GM20431 (cell line): ENCODE data around the gene ENTPD1.
"Not testable (repeated sequence)": the region's sequence is repeated elsewhere in the genome, so short reads cannot be mapped to it uniquely, and the experiment has no call there.

Source experiments
- in situ Hi-C: fragments of 300-500 bp; cut with MseI, MboI; formaldehyde crosslinking; loops from one replicate; pipeline ENCODE4 v1.15.0; 2020; ENCODE audit warnings: low sequenced_read_pairs; ENCODE audit not compliant: unreplicated experiment

ENTPD1 gene, protein sequence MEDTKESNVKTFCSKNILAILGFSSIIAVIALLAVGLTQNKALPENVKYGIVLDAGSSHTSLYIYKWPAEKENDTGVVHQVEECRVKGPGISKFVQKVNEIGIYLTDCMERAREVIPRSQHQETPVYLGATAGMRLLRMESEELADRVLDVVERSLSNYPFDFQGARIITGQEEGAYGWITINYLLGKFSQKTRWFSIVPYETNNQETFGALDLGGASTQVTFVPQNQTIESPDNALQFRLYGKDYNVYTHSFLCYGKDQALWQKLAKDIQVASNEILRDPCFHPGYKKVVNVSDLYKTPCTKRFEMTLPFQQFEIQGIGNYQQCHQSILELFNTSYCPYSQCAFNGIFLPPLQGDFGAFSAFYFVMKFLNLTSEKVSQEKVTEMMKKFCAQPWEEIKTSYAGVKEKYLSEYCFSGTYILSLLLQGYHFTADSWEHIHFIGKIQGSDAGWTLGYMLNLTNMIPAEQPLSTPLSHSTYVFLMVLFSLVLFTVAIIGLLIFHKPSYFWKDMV

DNA sequence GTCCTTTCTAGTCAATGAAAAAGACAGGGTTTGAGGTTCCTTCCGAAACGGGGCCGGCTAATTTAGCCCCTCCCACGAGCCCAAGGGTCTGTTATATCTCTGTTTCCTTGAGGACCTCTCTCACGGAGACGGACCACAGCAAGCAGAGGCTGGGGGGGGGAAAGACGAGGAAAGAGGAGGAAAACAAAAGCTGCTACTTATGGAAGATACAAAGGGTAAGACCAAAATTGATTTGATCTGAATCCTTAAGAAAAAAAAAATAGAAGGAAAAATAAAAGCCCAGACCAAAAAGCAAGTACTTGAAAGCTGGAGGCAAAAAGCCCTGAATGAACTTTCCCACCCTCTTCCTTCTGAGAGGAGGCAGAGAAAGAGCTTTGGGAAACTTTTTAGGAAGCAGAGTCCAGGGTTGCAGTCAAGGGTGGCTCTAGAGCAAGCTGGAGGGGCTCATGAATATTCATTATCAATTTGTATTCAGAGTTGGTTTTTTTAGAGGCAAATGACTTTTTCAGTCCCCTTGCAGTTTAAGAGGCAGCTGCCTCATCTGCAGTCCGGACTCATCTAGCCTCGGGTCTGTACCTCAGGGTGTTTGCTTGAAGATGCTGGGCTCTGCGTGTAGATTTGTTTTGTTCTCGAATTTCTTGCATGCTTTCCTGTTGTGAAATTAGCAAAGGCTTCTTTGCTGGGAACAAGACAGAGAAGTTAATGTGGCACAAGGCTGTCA, at the start of gene ENTPD1:
ENTPD1 (plus strand) TSS at position 123 of the 721 bp plus-strand sequence; CDS start at position 200, 77 bp downstream.
- in situ Hi-C loops = no loop called here

DNA sequence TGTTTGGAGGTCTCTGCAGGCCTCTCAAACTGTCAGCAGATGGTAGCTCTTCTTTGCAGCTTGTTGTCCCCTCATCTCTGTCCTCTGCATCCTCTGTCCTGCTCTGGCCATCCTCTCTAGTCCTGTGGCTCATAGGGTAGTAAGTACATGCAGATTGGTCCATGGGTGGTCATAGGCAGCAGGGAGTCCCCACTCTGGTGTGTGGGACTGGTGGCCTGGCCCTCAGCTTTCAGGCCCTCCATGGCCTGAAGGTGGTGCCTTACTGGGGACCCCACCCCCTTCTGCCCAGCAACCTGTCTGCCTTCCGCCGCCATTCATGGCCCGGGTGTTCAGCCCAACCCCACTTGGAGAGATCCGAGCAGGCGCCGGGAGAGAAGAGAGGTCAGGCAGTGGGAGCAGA, 49.4 kb upstream of the ENTPD1 start:
- in situ Hi-C loops = no loop called here

DNA sequence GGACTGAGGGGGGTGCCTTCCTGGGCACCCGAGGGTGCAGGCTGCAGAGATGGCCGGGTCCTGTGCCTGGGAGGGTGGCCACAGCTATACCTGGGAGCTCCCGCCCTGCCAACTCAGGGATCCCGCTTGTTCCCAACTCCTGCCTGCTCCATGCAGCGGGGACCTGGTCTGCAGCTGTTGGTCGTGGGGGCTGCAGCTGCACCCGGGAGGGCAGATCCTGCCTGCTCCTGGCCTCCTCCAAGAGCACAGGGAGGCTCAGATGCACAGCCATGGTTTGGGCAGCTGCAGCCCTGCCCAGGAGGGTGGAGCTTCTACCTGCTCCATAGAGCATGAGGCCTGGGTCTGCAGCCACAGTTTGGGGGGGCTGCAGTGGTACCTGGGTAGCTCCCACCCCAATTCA, 49.0 kb upstream of the ENTPD1 start:
- in situ Hi-C loops = no loop called here

- in situ Hi-C loops = no loop called here
Observed at GRCh38 chr10:95711492-95711891, 44.5 kb upstream of the ENTPD1 start.

DNA sequence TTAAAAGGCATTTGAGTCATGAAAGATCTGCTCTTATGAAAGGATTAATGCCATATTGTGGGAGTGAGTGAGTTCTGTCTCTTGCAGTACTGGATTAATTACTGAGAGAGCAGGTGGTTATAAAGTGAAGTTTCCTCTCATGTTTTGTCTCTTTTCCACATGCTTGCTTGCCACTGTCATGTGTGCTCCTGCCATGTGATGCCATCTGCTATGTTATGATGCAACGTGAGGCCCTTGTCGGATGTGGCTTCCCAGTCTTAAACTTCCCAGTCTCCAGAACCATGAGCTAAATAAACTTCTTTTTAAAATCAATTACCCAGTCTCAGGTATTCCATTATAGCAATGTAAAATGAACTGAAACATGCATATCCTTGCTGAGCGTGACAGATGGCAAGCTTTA, 39.5 kb upstream of the ENTPD1 start:
- in situ Hi-C loops = no loop called here

- in situ Hi-C loops = no loop called here
Observed at GRCh38 chr10:95716866-95717265, 39.1 kb upstream of the ENTPD1 start.

GRCh38 chr10:95720745-95721144, 35.2 kb upstream of the ENTPD1 start:
- in situ Hi-C loops = not testable (repeated sequence)

GRCh38 chr10:95722496-95722895, 33.5 kb upstream of the ENTPD1 start:
- in situ Hi-C loops = not testable (repeated sequence)

- in situ Hi-C loops = no loop called here
Observed at GRCh38 chr10:95728526-95728925, 27.4 kb upstream of the ENTPD1 start.

DNA sequence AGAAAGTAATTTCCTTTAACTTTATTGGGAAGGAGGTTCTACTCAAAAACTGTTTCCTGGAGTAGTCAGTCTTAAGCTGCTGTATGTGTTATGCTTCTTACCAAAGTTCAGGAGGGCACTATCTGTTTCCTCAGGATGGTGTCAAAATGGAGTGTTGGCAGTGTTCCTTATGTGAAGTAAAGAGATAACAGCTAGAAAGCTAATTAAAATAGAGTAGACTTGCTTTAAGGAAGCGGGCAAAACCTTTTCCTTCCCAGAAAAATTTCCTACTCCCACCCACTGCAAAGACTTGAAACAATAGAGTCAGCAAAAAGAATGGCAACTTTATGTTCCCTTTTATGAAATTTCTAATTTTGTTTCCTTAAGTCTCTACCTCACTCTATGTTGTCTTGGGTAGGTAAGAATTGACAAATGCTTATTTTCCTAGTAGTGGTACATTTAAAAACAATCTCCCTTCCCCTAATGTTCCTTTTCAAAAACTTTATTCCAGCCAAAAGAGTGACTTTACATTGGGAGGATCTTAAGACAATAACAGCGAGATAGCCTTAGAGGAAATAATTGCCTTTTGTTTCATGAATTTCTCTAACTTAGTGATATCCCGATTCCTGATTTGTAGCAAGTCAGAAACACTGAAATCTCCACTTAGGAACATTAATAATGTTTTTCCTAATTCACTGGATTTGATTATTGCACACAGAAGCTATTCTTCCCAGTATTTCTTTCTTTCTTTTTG, 26.5 kb upstream of the ENTPD1 start:
- in situ Hi-C loops = no loop called here

GRCh38 chr10:95730233-95730632, 25.7 kb upstream of the ENTPD1 start:
- in situ Hi-C loops = no loop called here

DNA sequence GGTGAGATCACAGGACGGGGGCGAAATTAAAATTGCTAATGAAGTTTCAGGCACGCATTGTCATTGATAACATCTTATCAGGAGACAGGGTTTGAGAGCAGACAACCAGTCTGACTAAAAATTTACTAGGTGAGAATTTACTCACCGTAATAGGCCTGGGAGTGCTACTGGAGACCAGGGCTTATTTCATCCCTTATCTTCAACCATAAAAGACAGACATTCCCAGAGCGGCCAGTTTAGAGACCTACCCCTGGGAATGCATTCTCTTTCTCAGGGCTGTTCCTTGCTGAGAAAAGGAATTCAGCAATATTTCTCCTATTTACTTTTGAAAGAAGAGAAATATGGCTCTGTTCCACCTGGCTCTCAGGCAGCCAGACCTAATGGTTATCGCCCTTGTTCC, 23.1 kb upstream of the ENTPD1 start:
- in situ Hi-C loops = not testable (repeated sequence)

GRCh38 chr10:95739056-95739455, 16.9 kb upstream of the ENTPD1 start:
- in situ Hi-C loops = no loop called here

GRCh38 chr10:95741807-95742467, 14.0 kb upstream of the ENTPD1 start:
- in situ Hi-C loops = no loop called here

- in situ Hi-C loops = no loop called here
Observed at GRCh38 chr10:95742485-95742884, 13.5 kb upstream of the ENTPD1 start.

DNA sequence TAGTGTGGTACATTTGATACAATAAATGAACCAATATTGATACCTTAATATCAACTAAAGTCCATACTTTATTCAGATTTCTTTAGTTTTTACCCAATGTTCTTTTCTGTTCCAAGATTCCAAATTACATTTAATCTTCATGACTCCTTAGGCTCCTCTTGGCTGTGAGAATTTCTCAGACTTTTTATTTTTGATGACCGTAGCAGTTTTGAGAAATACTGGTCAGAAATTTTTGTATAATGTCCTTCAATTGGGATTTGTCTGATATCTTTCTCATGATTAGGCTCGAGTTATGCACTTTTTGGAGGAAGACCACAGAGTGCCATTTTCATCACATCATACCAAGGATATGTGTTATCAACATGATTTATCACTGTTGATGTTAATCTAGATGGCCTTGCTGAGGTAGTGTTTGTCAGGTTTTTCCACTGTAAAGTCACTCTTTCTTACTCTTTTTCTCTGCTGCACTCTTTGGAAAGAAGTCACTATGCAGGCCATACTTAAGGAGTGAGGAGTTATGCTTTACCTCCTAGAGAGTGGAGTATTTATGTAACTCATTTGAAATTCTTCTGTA, 12.9 kb upstream of the ENTPD1 start:
- in situ Hi-C loops = no loop called here

GRCh38 chr10:95745501-95745900, 10.5 kb upstream of the ENTPD1 start:
- in situ Hi-C loops = no loop called here

- in situ Hi-C loops = no loop called here
Observed at GRCh38 chr10:95748349-95748748, 7.6 kb upstream of the ENTPD1 start.

DNA sequence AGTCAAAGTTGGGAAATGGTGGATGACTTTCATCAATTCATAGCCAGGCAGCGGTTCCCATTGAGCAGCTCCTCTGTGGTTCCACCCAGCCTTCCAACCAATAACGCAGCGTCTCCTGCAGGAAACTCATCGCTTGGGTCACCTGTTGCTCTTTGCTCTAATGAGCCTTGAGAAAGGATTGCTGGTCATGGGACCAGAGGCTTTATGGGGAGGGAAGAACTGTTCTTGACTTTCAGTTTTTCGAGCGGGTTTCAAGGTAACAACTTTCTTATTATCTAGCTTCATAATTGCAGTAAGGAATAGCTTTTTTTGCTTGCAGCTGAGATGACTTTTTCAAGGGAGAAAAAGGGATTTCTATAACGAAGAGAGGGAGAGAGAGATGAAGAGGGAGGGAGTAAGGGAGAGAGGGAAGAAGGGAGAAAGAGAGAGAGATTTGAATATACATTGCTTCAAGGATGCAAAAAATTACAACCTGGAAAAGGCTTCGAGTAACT, 405 bp upstream of the ENTPD1 start:
- in situ Hi-C loops = no loop called here
